Progenitor cell of endocrine pancreas (in vitro differentiated cells): ENCODE results near the gene MCM8. TPM values are rescaled to one million over a fixed set of nuclear protein-coding genes. Genes with fewer than 3 reads are reported as not detected.

Experiments used
- DNase-seq: peaks from one replicate; pipeline ENCODE4 v3.0.0; 2021; ENCODE audit warnings: low spot score; ENCODE audit not compliant: unreplicated experiment
- H3K27ac Mint-ChIP-seq: 2 replicates; pipeline ENCODE4 v1.8.0; 2021; ENCODE audit warnings: mild to moderate bottlenecking, moderate library complexity, mixed read lengths
- H3K27me3 Mint-ChIP-seq: 2 replicates; pipeline ENCODE4 v1.8.0; 2021; ENCODE audit warnings: mixed read lengths
- H3K36me3 Mint-ChIP-seq: 2 replicates; pipeline ENCODE4 v1.8.0; 2022; ENCODE audit warnings: mixed read lengths; ENCODE audit not compliant: insufficient read depth
- H3K4me1 Mint-ChIP-seq: 2 replicates; pipeline ENCODE4 v1.8.0; 2021; ENCODE audit warnings: low read depth, mixed read lengths
- H3K4me3 Mint-ChIP-seq: 2 replicates; pipeline ENCODE4 v1.8.0; 2021; ENCODE audit warnings: low read depth, mild to moderate bottlenecking, moderate library complexity, mixed read lengths
- H3K9me3 Mint-ChIP-seq: 2 replicates; pipeline ENCODE4 v1.8.0; 2021; ENCODE audit warnings: low read depth, mixed read lengths
- total RNA-seq: library from RNA; stranded (reverse); gene quantifications from 2 replicates; pipeline ENCODE4 v1.2.1, GENCODE V29; 2021
- TF ChIP-seq, protein P1 (sequence below): fragments of 200-600 bp; sonication (generic); IDR thresholded peaks from one replicate; pipeline ENCODE4 v1.5.0; 2021; ENCODE audit warnings: antibody characterized with exemption, mild to moderate bottlenecking; ENCODE audit not compliant: unreplicated experiment

MCM8 gene
- total RNA-seq, 1 donor from 2014 or later, result 18.5 TPM

DNA sequence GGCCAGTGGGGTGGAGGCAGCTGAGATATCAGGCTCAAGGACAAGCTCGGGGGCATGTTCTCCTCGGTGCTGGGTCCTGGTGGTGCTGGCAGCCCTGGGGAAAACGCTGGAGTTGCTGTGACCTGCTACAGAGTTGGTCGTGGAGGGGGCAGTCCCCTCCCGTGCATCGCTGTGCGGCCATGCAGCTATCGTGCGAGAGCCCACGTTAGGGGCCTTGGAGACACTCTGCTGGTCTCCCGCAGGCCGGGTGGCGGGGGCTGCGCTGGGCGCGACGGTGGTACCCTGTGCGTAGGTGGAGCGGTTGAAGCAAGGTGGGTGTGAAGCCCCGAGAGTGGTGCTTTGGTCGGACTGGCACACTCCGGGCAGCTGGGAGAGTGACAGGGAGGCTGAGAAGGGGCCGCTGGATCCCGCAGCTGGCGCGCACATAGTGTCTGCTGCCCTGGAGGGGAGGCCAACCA is 91.4 kb downstream of the MCM8 start:
- TF ChIP-seq, protein P1, sequence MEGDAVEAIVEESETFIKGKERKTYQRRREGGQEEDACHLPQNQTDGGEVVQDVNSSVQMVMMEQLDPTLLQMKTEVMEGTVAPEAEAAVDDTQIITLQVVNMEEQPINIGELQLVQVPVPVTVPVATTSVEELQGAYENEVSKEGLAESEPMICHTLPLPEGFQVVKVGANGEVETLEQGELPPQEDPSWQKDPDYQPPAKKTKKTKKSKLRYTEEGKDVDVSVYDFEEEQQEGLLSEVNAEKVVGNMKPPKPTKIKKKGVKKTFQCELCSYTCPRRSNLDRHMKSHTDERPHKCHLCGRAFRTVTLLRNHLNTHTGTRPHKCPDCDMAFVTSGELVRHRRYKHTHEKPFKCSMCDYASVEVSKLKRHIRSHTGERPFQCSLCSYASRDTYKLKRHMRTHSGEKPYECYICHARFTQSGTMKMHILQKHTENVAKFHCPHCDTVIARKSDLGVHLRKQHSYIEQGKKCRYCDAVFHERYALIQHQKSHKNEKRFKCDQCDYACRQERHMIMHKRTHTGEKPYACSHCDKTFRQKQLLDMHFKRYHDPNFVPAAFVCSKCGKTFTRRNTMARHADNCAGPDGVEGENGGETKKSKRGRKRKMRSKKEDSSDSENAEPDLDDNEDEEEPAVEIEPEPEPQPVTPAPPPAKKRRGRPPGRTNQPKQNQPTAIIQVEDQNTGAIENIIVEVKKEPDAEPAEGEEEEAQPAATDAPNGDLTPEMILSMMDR, result no peak
- Mint-ChIP-seq H3K27ac (no peak overlapping the region), H3K36me3 (peaks cover 26% of the 10 kb centered on the region), H3K4me1 (no peaks in the 10 kb centered on the region), H3K9me3 (no peaks in the 10 kb centered on the region), H3K4me3 (no peak overlapping the region), H3K27me3 (no peaks in the 10 kb centered on the region)
- DNase-seq, result no peak

DNA sequence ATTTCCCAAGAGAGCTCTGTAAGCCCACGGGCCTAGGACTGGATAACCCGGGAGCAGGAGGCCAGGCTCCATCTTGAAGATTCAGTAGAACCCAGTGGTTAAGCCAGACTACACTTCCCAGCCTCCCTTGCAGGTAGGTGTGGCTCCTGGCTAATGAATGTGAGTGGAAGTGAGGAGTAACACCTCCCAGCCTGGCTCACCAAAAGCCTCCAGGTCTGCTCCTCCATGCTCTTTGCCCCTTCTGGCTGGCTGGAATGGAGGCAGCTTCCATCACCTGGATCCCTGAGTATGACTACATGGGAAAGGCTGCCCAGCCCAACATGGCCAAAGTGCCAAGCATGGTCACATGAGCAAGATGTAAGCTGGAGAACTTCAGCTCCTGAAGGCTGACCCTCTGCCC is 93.7 kb downstream of the MCM8 start:
- Mint-ChIP-seq H3K36me3 (peaks cover 20% of the 10 kb centered on the region), H3K27me3 (no peaks in the 10 kb centered on the region), H3K9me3 (no peaks in the 10 kb centered on the region), H3K4me1 (no peaks in the 10 kb centered on the region), H3K4me3 (no peak overlapping the region), H3K27ac (no peak overlapping the region)
- DNase-seq, result no peak
- TF ChIP-seq, protein P1, result no peak

DNA sequence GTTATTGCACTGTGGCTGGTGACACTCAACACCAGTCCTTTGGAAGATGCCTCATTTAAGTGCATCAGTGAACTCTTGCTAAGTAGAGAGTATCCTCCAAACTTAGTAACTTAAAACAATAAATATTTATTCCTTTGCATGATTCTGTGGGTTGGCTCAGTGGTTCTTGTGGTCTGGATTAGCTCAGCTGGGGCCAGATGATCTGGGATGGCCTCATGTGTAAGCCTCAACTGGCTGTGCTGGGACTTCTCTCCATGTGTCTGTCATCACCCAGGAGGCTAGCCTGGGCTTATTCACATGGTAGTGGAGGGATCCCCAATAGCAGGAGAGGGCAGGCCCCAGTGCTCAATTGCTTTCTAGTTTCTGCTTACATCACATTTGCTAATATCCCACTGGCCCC is 95.1 kb downstream of the MCM8 start:
- Mint-ChIP-seq H3K9me3 (no peaks in the 10 kb centered on the region), H3K4me1 (peaks cover 2% of the 10 kb centered on the region), H3K4me3 (no peak overlapping the region), H3K27ac (no peak overlapping the region), H3K36me3 (peaks cover 18% of the 10 kb centered on the region), H3K27me3 (peaks cover 7% of the 10 kb centered on the region)
- TF ChIP-seq, protein P1, result no peak
- DNase-seq, result no peak

DNA sequence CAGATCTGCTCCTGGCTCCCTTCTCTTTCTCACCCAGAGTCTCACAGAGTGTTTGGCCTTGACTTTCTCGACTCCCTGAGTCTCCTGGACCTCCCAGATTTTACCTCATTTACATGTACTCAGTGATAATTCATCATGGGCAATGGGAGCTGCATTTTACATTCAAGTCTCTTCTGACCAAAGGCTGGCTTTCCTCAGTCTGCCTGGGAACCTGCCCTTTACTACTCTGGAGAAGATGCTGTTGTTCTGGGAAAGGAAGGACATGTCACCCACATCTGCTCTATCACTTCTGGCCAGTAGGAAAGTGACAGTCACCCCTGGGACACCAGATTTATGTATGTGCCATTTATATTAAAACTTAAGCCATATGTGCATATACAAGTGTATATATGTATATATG is 96.0 kb downstream of the MCM8 start:
- Mint-ChIP-seq H3K4me1 (peaks cover 7% of the 10 kb centered on the region), H3K27ac (no peak overlapping the region), H3K9me3 (no peaks in the 10 kb centered on the region), H3K36me3 (peaks cover 14% of the 10 kb centered on the region), H3K27me3 (peaks cover 16% of the 10 kb centered on the region), H3K4me3 (no peak overlapping the region)
- DNase-seq, result no peak
- TF ChIP-seq, protein P1, result no peak

DNA sequence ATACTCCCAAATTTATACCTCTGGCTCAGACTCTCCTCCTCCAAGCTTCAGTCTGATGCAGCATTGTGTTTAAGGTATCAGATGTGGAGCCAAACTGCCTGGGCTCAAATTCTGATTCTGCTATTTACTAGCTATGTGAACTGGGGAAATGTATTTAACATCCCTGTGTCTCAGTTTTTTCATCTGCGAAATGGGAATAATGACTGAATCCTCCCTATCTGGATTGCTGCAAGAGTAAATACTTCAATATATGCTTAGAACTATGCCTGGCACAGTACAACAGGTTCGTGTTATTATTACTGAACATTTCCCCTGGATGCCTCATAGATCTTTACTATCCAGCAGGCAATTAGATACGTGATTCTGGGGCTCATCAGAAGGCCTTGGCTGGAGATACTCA is 97.9 kb downstream of the MCM8 start:
- Mint-ChIP-seq H3K27ac (no peak overlapping the region), H3K4me1 (peaks cover 14% of the 10 kb centered on the region), H3K27me3 (peaks cover 24% of the 10 kb centered on the region), H3K36me3 (peaks cover 6% of the 10 kb centered on the region), H3K4me3 (no peak overlapping the region), H3K9me3 (no peaks in the 10 kb centered on the region)
- TF ChIP-seq, protein P1, result no peak
- DNase-seq, result no peak

Other genes with a start within 250 kb of the MCM8 start
- gene SHLD1, start 200.3 kb upstream of the MCM8 start, total RNA-seq, result 8.3 and 8.5 TPM in 2 replicates
- gene CHGB, start 39.1 kb upstream of the MCM8 start, total RNA-seq, result 11.1 and 13.5 TPM in 2 replicates
- 15.8 and 16.1 TPM in 2 replicates for gene TRMT6, start 119 bp upstream of the MCM8 start, total RNA-seq
- gene CRLS1, start 55.5 kb downstream of the MCM8 start, total RNA-seq, result 44.8 TPM in 2 replicates
- gene LRRN4, start 103.4 kb downstream of the MCM8 start, total RNA-seq, result 5.6 and 7.7 TPM in 2 replicates
- 8.1 and 8.4 TPM in 2 replicates for gene FERMT1, start 172.4 kb downstream of the MCM8 start, total RNA-seq